ENCODE measurements around the gene RFNG. TPM values are rescaled to one million over a fixed set of nuclear protein-coding genes. Genes with fewer than 3 reads are reported as not detected.

The RFNG gene
- total and polyA plus RNA-seq, 2 of the 13 experiments (the other 11 are each of a cell fraction or from before 2014, with no cell fraction given), result 61.4 to 64.0 TPM

DNA sequence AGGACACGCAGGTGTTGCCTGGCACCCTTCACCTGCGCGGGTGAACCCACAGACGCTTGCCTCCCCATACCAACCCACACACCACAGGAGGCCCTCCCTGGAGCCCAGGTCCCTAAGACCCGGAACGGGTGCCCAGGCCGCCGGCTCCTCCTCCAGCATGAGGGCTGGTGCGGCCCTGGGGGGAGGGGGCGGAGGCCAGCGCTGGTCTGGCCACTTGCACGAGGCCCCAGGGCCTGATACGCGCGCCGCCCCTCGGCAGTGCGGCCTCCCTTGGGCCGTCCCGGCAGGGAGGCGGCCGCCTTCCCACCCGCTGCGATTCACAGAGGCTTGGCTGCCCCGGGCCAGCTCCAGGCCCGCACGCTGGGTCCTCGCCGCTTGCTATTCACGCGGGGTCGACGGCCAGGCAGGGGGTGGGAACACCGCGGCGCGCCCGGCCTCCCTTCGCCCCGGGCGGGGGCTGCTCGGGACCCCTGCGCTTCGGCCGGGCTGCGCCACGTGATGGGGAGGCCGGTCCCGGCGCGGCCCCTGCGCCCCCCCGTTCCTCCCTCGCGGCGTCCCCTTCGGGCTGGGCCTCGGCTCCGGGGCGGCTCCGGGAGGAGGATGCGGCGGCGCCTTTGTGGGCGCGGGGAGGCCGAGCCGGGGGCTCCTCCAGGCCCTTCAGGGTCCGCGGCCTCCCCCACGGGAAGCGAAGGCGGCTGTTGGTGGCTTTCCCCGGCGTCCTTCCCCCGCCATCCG is 45.7 kb upstream of the RFNG start (continued):
- TF ChIP-seq ZNF720 (CRISPR knock-in tag; IDR thresholded peaks at IDR 0.05) (no peak), SMAD9 (CRISPR knock-in tag; IDR thresholded peaks at IDR 0.05) (no peak), ZNF605 (CRISPR knock-in tag; IDR thresholded peaks at IDR 0.05) (no peak), RELA (CRISPR knock-in tag; IDR thresholded peaks at IDR 0.05) (peak; percentile 2; the same call in 1 of the 2 replicates), ZNF891 (CRISPR knock-in tag; IDR thresholded peaks at IDR 0.05) (no peak), TCF7L2 (IDR thresholded peaks at IDR 0.05; ENCODE audit: low read depth, low read length) (no peak), ZNF138 (CRISPR knock-in tag; IDR thresholded peaks at IDR 0.05; ENCODE audit: low read depth) (no peak), MXI1 (IDR thresholded peaks at IDR 0.05; ENCODE audit: borderline replicate concordance, low read depth, low read length) (0 out of 3 replicates have a peak, but pooled peaks have one; percentile 43), PCBP2 (optimal IDR thresholded peaks at IDR 0.05; ENCODE audit: low read depth, low read length, poor library complexity, severe bottlenecking) (no peak), FOXA1 (IDR thresholded peaks at IDR 0.05) (no peak), FOXA1 (CRISPR knock-in tag; IDR thresholded peaks at IDR 0.05) (no peak), ZKSCAN8 (CRISPR knock-in tag; IDR thresholded peaks at IDR 0.05; ENCODE audit: borderline replicate concordance) (no peak), ZNF776 (CRISPR knock-in tag; IDR thresholded peaks at IDR 0.05) (no peak), MXD4 (CRISPR knock-in tag; IDR thresholded peaks at IDR 0.05) (0 out of 2 replicates have a peak, but pooled peaks have one; percentile 40), MAFG (CRISPR knock-in tag; IDR thresholded peaks at IDR 0.05) (no peak)
- TF ChIP-seq, protein P1, sequence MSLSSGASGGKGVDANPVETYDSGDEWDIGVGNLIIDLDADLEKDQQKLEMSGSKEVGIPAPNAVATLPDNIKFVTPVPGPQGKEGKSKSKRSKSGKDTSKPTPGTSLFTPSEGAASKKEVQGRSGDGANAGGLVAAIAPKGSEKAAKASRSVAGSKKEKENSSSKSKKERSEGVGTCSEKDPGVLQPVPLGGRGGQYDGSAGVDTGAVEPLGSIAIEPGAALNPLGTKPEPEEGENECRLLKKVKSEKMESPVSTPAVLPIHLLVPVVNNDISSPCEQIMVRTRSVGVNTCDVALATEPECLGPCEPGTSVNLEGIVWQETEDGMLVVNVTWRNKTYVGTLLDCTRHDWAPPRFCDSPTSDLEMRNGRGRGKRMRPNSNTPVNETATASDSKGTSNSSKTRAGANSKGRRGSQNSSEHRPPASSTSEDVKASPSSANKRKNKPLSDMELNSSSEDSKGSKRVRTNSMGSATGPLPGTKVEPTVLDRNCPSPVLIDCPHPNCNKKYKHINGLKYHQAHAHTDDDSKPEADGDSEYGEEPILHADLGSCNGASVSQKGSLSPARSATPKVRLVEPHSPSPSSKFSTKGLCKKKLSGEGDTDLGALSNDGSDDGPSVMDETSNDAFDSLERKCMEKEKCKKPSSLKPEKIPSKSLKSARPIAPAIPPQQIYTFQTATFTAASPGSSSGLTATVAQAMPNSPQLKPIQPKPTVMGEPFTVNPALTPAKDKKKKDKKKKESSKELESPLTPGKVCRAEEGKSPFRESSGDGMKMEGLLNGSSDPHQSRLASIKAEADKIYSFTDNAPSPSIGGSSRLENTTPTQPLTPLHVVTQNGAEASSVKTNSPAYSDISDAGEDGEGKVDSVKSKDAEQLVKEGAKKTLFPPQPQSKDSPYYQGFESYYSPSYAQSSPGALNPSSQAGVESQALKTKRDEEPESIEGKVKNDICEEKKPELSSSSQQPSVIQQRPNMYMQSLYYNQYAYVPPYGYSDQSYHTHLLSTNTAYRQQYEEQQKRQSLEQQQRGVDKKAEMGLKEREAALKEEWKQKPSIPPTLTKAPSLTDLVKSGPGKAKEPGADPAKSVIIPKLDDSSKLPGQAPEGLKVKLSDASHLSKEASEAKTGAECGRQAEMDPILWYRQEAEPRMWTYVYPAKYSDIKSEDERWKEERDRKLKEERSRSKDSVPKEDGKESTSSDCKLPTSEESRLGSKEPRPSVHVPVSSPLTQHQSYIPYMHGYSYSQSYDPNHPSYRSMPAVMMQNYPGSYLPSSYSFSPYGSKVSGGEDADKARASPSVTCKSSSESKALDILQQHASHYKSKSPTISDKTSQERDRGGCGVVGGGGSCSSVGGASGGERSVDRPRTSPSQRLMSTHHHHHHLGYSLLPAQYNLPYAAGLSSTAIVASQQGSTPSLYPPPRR (CRISPR knock-in tag; IDR thresholded peaks at IDR 0.05; ENCODE audit: borderline replicate concordance), result no peak
- TF ChIP-seq, protein P2, sequence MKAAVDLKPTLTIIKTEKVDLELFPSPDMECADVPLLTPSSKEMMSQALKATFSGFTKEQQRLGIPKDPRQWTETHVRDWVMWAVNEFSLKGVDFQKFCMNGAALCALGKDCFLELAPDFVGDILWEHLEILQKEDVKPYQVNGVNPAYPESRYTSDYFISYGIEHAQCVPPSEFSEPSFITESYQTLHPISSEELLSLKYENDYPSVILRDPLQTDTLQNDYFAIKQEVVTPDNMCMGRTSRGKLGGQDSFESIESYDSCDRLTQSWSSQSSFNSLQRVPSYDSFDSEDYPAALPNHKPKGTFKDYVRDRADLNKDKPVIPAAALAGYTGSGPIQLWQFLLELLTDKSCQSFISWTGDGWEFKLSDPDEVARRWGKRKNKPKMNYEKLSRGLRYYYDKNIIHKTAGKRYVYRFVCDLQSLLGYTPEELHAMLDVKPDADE (CRISPR knock-in tag; IDR thresholded peaks at IDR 0.05), result no peak
- TF ChIP-seq, protein P3, sequence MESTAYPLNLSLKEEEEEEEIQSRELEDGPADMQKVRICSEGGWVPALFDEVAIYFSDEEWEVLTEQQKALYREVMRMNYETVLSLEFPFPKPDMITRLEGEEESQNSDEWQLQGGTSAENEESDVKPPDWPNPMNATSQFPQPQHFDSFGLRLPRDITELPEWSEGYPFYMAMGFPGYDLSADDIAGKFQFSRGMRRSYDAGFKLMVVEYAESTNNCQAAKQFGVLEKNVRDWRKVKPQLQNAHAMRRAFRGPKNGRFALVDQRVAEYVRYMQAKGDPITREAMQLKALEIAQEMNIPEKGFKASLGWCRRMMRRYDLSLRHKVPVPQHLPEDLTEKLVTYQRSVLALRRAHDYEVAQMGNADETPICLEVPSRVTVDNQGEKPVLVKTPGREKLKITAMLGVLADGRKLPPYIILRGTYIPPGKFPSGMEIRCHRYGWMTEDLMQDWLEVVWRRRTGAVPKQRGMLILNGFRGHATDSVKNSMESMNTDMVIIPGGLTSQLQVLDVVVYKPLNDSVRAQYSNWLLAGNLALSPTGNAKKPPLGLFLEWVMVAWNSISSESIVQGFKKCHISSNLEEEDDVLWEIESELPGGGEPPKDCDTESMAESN (CRISPR knock-in tag; conservative IDR thresholded peaks at IDR 0.05), result no peak; the same call in 1 of the 2 replicates
- TF ChIP-seq, protein P4, sequence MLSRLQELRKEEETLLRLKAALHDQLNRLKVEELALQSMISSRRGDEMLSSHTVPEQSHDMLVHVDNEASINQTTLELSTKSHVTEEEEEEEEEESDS (CRISPR knock-in tag; IDR thresholded peaks at IDR 0.05; ENCODE audit: borderline replicate concordance), result no peak
- TF ChIP-seq, protein P5, sequence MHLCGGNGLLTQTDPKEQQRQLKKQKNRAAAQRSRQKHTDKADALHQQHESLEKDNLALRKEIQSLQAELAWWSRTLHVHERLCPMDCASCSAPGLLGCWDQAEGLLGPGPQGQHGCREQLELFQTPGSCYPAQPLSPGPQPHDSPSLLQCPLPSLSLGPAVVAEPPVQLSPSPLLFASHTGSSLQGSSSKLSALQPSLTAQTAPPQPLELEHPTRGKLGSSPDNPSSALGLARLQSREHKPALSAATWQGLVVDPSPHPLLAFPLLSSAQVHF (CRISPR knock-in tag; IDR thresholded peaks at IDR 0.05), result no peak
